NCI-H345 (cell line): Measurements from ENCODE around the gene DOCK11.
"Not testable (repeated sequence)": the region's sequence is repeated elsewhere in the genome, so short reads cannot be mapped to it uniquely, and the experiment has no call there.

Source experiments
- DNase-seq: peaks from one replicate; lab custom pipeline; 2025; lab: John Stamatoyannopoulos, UW

DOCK11 gene

GRCh38 chrX:118698516-118699170 lies 203.0 kb downstream of the DOCK11 start:
- no peak for DNase-seq

GRCh38 chrX:118702741-118703140 lies 207.1 kb downstream of the DOCK11 start:
- no peak for DNase-seq

GRCh38 chrX:118706681-118707080 lies 211.1 kb downstream of the DOCK11 start:
- no peak for DNase-seq

DNA sequence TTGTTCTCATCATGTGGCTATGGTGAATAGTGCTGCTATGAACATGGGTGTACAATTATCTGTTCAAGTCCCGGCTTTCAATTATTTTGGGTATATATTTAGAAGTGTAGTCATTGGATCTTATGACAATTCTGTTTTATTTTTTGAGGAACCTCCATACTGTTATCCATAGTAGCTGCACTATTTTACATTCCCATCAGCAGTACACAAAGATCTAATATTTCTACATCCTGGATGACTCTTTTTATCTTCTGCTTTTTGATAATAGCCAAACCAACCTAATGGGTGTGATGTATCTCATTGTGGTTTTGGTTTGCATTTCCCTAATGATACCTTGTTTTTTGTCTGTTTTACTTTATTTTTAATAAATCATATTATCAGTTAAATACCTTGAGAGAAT lies 218.9 kb downstream of the DOCK11 start:
- DNase-seq, result no peak

- not testable (repeated sequence) for DNase-seq
Observed at GRCh38 chrX:118715917-118716316, 220.3 kb downstream of the DOCK11 start.

- DNase-seq, result not testable (repeated sequence)
Observed at GRCh38 chrX:118716833-118717232, 221.2 kb downstream of the DOCK11 start.

DNA sequence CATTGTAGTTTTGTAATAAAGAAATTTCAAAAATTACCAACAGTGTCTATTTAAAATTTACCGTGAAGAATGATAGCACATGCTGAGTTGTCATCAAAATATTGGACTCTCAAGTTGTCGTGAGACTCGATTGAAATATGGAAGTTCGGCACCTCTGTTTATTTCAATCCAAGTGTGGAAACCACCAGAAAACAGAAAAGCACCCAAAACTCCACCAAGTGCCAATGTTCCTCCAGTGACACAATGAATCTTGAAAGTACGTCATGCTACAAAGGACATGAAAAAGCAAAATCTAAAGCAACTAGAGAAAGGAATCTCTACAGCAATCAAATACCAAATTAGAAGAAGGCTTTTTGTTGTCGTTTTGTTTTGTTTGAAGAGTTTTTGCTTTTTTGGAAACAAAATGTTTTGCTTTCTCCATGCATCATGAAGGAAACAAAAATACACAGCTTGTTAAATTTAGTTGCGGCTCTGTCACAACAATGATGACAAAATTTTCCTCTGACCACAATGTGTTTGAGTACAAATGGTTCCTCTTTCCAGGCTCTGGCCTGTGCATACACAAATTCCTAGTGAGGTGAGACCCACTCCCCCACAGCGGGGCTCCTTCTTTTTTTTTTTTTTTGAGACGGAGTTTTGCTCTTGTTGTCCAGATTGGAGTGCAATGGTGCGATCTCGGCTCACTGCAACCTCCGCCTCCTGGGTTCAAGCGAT lies 222.2 kb downstream of the DOCK11 start:
- no peak for DNase-seq

GRCh38 chrX:118718737-118719136 lies 223.1 kb downstream of the DOCK11 start:
- DNase-seq, result no peak

DNA sequence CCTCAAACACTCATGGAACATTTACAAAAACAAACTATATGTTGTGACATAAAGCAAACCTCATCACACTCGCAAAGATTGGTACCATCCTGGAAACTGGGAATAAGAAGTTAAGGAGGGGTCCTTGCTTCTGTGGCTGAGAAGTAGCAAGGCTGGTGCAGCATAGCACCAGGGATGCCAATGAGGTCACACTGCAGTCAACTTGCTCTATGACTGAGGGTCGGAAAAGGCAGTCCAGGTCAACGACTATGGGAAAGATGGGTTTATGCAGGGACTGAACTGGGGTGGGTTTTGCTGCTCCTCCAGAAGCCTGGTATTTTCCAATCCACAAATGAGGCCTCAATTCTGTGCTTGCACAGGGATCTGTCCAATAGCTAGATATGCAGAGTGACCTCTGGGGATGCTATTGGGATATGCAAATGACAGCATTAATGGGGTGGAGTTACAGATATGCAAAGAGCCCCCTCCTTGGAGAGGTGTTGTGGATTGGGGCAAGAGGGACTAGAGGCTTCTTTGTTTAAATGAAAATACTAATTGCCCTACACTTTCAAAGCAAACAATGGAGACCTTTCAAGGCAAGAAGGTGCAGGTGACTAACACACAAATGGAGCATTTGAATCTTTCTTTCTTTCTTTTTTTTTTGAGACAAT lies 224.6 kb downstream of the DOCK11 start:
- DNase-seq, result no peak

- DNase-seq, result no peak
Observed at GRCh38 chrX:118723376-118723775, 227.8 kb downstream of the DOCK11 start.

- no peak for DNase-seq
Observed at GRCh38 chrX:118724365-118724764, 228.8 kb downstream of the DOCK11 start.

GRCh38 chrX:118724775-118725174 lies 229.2 kb downstream of the DOCK11 start:
- DNase-seq, result no peak

DNA sequence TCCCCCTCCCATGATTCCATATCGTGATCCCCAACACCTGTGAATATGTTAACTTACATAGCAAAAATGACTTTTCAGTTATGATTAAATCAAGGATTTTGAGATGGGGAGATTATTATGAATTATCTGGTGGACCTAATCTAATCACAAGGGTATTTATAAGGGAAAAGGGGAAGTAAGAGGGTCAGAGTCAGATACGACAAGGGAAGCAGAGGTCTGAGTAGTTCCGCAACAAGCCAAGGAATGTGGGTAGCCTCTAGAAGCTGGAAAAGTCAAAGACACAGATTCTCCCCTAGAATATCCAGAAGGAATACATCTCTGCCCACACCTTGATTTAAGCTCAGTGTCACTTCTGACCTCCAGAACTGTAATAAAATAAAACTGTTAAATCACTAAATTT lies 230.8 kb downstream of the DOCK11 start:
- no peak for DNase-seq

GRCh38 chrX:118726887-118727685 lies 231.5 kb downstream of the DOCK11 start, which contains the start of gene IL13RA1:
TSS of gene IL13RA1 (plus strand) at chrX:118727606. CDS start at chrX:118727639, 33 bp downstream.
- DNase-seq, result peak; percentile 77

DNA sequence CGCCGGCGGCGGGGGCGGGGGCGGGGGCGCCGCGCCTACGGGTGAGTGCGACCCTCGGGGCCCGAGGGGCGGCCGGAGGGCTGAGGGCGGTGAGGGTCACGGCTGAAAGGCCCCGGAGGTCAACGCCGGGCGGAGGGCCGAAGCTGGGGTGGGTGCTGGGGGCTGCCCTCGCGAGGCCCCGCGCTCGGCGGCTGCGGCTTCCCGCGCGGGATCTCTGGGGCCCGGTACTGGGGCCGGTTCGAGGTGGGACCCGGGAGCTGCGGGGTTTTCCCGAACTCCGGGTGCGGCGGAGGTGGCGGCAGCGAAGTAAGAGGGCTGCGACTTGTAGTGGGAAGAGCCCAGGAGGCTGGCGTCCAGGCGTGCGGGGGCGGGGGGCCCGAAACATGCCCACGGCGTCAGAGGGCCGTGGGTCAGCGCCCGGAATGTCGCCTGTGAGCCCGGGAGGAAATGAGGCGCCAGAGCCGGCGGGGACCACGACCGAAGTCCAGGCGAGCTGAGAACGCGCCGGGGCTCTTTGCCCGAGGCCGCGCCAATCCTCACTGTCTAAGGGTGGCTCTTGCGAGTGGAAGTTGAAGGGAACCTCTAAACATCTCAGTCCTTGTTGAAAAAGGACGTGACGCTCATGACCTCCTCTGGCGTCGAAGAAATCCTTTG lies 232.2 kb downstream of the DOCK11 start:
- DNase-seq, result peak; percentile 12

GRCh38 chrX:118729042-118729652 lies 233.5 kb downstream of the DOCK11 start:
- DNase-seq, result no peak

DNA sequence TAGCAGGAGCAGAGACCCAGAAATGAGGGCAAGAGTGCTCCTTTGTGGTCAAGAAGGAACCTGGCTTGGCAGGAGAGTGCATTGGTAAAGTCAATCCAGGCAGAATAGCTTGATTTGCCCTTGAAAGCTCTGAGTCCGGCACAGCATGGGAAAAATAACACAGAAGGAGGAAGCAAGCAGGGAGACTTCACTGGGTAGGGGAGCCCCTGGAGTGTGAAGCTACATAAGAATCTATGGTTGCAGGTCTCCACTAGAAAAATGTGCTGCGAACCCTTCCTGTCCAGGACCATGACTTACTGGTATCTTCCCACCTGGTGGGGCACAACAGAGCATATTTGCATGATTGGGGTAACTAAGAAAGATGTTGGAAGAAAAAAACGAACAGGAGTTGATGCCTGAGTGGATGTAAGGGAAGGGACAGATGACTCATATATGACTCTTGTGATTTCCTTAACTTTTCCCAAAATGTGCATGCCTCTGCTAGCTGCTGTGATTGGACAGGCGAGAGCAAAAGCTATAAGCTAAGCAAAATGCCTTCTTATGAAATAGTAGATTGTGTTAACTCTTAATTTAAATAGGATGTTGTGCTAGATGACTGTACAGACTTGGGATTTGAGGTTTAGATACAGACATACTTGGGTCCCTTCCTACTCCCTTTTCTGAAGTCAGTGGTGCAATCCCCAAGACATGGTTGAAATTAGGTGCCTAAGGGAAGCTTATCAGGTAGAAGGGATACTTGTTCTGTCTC lies 235.1 kb downstream of the DOCK11 start:
- no peak for DNase-seq

DNA sequence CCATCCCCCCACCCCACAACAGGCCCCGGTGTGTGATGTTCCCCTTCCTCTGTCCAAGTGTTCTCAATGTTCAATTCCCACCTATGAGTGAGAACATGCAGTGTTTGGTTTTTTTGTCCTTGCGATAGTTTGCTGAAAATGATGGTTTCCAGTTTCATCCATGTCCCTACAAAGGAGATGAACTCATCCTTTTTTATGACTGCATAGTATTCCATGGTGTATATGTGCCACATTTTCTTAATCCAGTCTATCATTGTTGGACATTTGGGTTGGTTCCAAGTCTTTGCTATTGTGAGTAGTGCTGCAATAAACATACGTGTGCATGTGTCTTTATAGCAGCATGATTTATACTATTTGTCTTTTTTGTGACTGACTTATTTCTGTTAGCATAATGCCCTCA lies 236.9 kb downstream of the DOCK11 start:
- DNase-seq, result not testable (repeated sequence)

DNA sequence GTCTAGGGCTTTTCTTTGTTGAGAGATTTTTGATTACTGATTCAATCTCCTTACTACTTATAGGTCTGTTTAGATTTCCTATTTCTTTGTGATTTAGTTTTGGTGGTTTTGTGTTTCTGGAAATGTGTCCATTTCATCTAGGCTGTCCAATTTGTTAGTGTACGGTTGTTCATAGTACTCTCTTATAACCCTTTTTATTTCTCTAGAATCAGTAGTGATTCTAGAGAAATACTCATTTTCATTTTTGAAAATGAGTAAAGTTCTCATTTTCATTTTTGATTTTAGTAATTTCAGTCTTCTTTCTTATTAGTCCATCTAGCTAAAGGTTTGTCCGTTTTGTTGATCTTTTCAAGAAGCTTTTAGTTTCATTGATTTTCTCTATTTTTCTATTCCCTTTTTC lies 239.3 kb downstream of the DOCK11 start:
- DNase-seq, result no peak
